NCI-H1105 (cell line): ENCODE measurements around the gene CDK8.
"Not testable (repeated sequence)": the region's sequence is repeated elsewhere in the genome, so short reads cannot be mapped to it uniquely, and the experiment has no call there.

Source experiments
- DNase-seq: peaks from one replicate; lab custom pipeline; 2025; lab: John Stamatoyannopoulos, UW

The CDK8 gene

DNA sequence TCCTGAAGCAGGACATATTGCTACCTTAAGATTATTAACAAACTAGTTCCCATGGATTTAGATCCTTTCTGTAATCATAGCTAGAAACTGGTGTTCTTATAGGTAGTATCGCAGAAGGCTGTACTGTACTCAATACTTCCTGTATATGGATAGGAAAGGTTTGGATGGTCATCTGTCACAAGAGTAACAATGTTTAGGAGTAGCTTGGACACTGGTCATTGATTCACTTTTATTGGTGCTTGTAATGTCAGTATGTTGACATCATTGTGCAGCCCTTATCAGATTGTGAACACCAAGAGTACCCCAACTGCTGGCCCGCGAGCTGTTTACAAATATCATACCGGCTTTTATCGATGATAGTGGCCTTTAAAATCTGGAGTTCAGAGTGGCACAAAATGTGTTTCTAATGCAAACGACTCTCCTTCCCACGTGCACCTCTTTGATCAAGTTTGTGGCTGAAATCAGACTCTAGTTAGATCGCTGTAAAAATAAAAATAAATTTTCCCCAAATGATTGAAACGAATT, 605 bp upstream of the CDK8 start:
- DNase-seq = no peak

DNA sequence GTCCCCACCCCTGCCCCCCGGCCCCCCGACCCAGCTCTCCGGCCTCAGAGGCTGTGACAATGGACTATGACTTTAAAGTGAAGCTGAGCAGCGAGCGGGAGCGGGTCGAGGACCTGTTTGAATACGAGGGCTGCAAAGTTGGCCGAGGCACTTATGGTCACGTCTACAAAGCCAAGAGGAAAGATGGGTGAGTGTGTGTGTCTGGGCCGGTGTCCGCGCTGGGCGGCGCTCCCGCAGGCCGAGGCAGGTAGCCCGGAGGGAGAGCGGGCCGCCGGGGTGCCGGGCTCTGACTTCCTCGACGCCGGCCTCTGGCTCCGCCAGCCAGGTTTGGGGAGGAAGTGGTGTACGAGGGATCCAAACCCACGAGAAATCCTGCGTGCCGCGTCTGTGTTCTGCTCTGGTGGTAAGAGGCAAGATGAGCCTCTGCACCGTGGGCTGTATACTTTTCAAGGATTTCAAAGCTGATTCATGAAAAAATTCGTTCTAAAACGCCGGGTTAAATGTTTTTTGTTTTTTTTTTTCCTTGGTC, 718 bp downstream of the CDK8 start:
- DNase-seq = no peak

DNA sequence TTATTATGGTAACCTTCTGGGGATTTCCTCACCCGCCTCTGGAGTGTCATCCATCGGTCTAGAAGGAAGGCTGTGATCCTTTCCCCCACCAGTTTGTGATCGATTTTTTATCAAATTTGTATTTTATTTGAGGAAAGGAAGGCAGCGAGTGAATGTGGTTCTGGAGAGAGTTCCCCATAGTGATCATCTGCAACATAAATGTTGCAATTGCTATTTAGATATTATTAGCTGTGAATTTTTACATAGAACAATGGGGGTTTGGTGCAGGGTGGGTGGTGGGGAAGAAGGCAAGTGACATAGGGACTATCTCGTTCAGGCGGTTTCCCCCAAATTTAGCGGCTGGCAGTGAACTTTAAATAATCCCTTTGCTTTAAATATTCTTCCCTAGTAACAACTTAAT, 1.2 kb downstream of the CDK8 start:
- no peak for DNase-seq

DNA sequence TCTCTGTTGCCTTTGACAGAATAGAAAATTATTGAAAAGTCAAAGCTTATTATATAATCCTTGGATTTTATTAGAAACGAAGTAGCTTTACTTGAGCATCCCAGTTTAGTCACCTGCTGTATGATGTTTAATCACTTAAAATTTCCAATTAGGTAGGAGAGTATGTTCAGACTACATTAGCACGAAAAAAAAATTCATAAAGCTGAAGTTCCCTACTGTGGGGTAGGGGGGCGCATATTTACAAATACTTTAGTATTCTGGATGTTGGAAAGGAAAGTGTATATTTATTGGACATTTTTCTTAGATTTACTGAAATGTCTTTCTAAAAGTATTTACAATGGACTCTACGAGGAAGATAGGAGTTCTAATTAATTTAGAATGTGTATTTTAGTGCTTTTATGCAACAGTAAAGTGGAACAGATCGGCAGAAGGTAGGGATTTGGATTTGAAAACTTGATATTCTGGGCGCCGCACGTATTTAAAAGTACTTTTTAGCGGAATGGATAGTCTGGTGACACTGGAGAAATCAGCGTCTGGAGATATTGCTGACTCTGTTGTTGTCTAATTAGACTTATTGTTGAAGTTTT, 1.9 kb downstream of the CDK8 start:
- DNase-seq = no peak

DNA sequence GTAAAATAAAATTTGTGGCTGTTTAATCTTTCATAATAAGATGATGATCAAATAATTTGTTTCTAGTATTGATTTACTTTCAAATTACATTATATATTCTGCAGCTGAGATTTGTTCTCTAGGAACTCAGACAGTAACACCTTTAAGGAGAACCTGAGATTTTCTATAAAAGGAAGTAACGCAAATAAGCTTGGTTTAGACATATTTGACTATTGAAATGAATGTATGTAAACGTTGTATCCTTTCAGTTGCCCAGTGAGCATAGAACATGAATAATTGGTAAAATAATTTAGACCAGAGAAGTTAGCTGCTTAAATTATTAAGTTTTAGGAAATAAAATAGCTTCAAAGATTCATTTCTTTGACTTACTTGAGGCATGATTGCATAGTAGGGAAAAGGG, 3.1 kb downstream of the CDK8 start:
- DNase-seq = no peak

DNA sequence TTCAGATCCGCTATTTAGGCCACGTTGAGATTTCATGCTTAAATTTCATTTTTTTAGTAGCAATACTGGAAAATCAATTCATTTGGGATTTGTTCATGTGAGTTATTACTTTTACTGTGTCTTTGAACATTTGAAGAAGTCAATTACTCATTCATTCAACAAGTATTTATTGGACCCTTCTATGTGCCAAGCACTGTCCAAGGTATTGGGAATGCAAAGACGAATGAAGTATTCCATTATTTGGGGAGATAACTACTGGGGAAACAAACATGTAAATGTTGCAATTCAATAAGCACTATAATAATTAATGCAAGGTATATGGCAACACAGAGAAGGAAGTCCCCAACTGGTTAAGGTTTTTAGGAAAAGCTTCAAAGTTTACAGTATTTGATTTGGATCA, 5.7 kb downstream of the CDK8 start:
- DNase-seq = no peak

DNA sequence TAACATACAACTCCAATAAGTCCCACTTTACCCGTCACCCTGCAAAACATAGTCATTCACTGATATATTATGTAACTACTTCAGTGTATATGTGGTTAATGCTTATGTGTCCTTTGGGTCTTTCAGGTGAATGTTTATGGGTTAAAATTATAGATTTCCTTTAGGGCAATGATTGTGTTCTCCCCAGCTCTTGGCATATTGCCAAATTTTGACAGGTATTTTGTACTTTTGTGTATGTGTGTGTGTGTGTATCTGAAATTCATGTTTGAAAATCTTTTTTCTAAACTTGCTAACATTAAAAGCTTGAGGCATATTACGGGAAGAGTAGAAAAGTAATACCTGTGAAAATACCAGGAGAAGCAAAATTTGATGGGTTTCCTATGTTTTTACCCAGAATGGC, 8.2 kb downstream of the CDK8 start:
- DNase-seq = no peak

DNA sequence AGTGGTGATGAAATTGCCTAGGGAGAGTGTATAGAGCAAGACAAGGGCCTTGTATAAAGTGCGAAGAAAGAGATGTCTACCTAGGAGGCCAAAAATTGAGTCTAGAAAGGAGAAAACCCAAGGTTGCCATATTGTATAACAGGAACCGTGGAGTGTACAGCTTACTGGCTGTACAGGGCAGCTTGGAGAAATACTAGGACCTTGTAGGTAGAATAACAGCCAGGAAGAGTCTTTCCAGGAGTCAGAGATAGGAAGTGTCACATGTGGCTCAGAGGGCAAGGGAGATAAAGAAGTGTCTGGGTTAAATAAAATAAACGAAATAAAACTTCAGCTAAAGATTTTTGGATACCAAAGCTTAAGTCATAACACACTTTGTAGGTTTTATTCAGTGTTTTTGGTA, 12.4 kb downstream of the CDK8 start:
- no peak for DNase-seq

DNA sequence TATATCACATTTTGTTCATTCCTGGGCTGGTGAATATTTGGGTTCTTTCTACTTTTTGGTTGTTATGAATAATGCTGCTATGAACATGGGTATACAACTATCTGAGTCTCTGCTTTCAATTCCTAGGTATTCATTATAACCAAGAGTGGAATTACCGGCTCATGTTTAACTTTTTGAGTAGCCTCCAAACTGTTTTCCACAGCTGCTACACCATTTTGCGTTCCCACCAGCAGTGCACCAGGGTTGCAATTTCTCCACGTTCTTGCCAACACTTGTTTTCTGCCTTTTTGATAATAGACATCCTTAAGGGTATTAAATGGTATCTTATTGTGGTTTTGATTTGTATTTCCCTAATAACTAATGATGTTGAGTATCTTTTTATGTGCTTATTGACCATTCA, 16.8 kb downstream of the CDK8 start:
- no peak for DNase-seq

DNA sequence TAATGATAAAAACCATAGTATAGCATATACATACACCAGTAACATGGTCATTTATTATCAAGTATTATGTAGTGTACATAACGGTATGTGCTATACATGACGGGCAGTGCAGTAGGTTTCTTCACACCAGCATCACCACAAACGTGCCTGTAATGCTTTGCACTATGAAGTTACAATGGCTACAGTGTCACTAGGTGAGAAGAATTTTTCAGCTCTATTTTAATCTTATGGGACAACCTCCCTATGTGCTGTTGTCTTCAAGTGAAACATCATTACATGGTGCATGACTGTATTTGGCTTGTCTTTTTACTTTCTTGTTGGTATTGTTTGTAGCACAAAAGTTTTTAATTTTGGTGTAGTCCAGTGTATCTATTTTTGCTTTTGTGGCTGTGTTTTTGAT, 18.7 kb downstream of the CDK8 start:
- DNase-seq = no peak

DNA sequence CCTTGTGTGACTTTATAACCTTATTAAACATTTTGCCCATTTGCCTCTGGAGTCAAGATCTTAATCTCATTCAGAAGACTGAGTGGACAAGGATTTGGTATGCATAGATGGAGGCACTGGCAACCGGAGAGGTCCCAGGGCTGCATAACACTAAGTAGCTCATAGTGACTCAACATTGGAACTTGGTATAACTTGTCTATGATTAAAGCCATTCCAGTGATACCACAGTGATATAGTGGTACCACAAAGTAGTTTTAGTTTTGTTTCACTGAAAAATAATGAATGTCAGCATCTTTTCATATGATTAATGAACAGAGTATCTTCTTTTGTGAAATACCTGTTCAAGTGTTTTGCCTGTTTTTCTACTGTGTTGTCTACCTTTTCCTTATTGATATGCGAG, 26.4 kb downstream of the CDK8 start:
- no peak for DNase-seq

DNA sequence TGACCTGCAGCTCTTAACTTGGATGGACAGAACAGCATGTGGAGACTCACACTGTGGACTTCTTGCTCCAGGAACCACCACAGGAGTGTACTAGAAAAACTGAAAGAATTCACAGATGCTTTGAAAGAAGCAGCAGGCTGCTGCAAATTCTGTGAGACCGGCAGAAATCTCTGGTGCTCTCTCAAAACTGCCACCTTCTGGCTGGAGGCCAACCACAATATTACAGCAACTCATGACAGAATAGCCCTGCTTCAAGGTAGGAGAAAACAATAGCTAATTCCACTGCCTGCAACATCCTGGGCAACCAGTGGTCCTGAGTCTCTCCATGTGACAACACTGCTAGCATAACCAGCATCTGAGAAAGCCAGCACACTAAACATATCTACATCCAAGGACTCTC, 26.9 kb downstream of the CDK8 start:
- DNase-seq = no peak

DNA sequence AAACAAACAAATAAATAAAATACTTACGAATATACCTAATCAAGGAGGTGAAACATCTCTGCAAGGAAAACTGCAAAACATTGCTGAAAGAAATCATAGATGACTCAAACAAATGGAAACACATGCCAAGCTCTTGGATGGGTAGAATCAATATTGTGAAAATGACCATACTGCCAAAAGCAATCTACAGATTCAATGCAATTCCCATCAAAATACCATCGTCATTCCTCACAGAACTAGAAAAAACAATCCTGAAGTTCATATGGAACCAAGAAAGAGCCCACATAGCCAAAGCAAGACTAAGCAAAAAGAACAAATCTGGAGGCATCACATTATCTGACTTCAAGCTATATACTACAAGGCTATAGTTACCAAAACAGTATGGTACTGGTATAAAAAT, 32.0 kb downstream of the CDK8 start:
- DNase-seq = not testable (repeated sequence)

DNA sequence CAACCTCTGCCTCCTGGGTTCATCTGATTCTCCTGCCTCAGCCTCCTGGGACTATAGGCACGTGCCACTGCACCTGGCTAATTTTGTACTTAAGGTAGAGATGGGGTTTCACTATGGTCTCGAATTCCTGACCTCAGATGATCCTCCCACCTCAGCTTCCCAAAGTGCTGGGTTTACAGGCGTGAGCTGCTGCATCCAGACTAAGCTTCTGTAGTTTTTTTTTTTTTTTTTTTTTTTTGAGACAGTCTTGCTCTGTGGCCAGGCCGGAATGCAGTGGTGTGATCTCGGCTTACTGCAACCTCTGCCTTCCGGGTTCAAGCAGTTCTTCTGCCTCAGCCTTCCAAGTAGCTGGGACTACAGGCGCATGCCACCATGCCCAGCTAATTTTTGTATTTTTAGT, 34.9 kb downstream of the CDK8 start:
- DNase-seq = not testable (repeated sequence)

DNA sequence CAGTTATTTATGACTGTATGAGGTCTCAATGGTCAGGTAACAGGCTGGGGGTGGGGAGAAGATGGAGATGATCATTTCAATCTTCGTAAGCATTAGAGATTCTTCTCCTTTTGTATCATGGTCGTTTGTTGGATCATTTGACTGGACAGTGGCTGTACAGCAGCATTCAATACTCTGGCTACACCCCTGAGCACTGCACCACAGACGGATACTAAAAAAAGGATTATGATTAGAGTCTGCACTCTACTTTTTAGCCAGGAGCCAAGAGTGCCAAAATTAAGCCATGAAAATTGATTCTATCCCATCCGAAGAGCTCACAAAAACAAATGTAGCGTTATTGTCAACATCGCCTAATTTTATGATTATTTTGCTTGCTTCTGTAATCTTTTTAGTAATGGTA, 41.9 kb downstream of the CDK8 start:
- DNase-seq = no peak

DNA sequence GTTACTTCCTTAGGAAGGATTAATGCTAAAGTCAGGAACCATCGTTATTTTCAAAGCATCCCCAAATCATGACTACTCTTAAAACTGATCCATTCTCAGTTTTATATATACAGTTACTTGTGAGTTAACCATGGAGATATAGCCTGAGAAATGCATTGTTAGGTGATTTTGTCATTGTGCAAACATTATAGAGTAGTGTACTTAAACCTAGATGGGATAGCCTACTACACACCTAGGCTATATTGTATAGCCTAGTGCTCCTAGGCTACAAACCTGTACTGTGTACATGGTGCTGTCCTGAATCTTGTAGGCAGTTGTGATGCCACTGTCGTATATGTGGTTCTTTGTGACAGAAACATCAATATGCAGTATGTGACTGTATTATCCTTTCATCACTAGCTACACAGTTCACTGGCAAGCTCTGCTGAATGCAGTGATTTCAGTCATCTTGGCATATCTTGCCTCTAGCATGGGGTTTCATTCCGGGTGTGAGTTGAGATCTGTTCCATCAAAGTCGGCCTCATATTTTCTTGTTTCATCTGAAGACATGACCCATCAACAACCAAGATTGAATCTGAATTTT, 45.3 kb downstream of the CDK8 start:
- DNase-seq = no peak

DNA sequence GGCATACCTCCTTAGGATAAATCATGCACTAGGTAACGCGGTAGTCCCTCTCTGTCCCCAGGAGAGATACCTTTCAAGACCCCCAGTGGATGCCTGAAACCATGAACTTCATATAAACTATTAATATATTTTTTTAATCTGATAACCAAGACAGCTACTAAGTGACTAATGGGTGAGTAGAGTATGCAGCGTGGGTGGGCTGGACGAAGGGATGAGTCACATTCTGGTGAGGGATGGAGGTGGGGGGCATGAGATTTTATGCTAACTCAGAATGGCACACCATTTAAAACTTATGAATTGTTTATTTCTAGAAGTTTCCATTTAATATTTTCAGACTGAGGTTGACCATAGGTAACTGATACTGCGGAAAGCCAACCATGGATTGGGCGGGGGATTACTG, 46.2 kb downstream of the CDK8 start:
- DNase-seq = no peak

DNA sequence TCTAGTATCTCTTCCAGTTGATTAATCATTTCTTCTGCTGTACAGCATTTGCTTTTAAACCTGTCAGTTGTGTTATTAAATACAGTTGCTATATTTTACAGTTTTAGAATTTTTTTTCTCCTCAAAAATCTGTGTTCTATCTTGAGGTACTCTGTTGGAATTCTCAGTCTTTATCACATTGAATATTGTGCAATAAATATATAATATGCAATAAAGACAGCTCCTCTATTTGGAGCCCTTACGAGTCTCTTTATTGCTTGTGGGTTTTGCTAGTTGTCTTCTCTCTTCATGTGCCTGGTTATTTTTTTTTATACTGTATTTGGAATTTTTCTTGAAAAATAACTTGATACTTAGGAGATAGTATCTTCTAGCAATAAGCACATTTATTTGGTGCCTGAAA, 51.7 kb downstream of the CDK8 start:
- no peak for DNase-seq

DNA sequence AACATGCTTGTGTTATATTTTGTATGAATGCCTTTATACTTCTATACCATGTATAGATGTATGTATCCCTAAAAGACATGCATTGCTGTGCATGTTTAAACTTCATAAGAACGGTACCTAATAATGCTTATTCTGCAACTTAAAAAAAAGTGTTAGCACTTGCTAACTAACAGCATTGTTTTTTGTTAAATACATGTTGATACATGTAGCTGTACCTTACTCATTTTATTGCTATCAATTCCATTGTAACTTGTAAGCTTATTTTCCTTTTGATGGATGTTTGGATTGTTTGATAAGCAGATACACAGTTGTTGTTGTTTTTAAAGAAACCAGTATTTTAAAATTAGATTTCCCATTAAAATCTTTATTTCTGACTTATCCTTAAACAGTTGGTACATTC, 53.8 kb downstream of the CDK8 start:
- no peak for DNase-seq

DNA sequence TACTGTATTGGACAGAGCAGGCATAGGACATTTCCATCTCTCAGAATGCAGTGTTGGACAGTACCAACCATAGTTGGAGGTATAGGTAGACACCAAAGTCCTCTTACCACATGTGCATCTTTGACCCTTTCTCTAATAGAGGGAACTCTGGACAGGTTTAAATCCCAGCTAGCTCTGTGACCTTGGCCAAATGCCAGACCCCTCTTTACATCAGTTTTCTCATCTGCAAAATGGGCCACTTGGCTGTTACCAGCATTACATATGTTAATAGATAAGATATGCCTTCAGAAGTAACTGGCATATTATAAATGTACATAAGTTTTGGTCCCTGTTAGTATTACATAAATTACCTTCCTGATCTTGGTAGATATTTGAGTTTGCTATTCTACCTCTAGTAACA, 54.3 kb downstream of the CDK8 start:
- DNase-seq = no peak

DNA sequence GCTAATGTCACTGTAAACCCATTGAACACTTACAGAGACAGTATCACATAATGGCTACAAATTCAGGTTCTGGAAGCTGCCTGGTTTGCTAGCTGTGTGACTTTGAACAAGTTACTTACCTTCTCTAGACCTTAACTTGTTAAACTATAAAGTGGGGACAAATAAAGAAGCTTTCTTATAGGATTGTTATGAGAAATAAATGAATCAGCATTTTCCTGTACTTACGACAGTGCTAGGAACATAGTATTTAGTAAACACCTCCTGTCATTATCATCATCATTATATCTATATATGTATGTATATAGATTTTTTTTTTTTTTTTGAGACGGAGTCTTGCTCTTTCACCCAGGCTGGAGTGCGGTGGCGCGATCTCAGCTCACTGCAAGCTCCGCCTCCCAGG, 54.9 kb downstream of the CDK8 start:
- no peak for DNase-seq

DNA sequence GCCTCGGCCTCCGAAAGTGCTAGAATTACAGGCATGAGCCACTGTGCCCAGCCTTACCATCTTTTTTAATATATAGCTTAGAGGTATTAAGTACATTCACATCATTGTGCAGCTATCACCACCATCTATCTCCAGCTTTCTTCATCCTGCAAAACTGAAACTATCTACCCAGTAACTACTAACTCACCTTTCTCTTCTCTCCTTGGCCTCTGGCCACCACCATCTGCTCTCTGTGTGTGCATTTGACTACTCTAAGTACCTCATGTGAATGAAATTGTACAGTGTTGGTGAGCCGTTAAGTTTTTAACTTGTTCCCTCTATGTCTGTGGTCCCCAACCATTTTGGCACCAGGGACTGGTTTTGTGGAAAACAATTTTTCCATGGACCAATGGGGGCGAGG, 56.1 kb downstream of the CDK8 start:
- DNase-seq = no peak

DNA sequence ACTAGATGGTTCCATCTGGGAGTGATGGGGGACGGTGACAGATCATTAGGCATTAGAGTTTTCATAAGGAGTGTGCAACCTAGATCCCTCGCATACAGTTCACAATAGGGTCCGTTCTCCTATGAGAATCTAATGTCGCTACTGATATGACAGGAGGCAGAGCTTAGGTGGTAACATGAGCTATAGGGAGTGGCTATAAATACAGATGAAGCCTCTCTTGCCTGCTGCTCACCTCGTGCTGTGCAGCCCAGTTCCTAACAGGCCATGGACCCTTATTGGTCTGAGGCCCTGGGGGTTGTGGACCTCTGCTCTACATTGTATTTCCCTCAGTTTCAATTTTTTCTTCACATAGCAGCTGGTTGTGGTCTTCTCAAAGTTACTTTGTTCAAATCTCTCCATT, 56.5 kb downstream of the CDK8 start:
- no peak for DNase-seq

DNA sequence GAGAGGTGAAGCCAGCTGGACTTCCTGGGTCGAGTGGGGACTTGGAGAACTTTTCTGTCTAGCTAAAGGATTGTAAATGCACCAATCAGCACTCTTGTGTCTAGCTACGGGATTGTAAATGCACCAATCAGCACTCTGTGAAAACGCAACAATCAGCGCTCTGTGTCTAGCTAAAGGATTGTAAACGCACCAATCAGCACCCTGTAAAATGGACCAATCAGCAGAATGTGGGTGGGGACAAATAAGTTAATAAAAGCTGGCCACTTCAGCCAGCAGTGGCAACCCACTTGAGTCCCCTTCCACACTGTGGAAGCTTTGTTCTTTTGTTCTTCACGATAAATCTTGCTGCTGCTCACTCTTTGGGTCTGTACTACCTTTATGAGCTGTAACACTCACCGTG, 58.1 kb downstream of the CDK8 start:
- not testable (repeated sequence) for DNase-seq
